Endothelial cell (in vitro differentiated cells): Measurements from ENCODE around the gene HAVCR1. TPM values are rescaled to one million over a fixed set of nuclear protein-coding genes. Genes with fewer than 3 reads are reported as not detected.

Experiments
- DNase-seq: peaks from one replicate; pipeline ENCODE4 v3.0.0; 2021; ENCODE audit warnings: low spot score
- H3K27ac Mint-ChIP-seq: one replicate; pipeline ENCODE4 v1.8.0; 2021; ENCODE audit warnings: mixed read lengths, inconsistent platforms; ENCODE audit not compliant: unreplicated experiment
- H3K27me3 Mint-ChIP-seq: one replicate; pipeline ENCODE4 v1.8.0; 2021; ENCODE audit warnings: mild to moderate bottlenecking, moderate library complexity, mixed read lengths, inconsistent platforms; ENCODE audit not compliant: unreplicated experiment
- H3K36me3 Mint-ChIP-seq: one replicate; pipeline ENCODE4 v1.8.0; 2021; ENCODE audit warnings: mild to moderate bottlenecking, low read depth, mixed read lengths, inconsistent platforms; ENCODE audit not compliant: unreplicated experiment
- H3K4me1 Mint-ChIP-seq: one replicate; pipeline ENCODE4 v1.8.0; 2021; ENCODE audit warnings: mild to moderate bottlenecking, mixed read lengths, inconsistent platforms; ENCODE audit not compliant: unreplicated experiment
- H3K4me3 Mint-ChIP-seq: one replicate; pipeline ENCODE4 v1.8.0; 2021; ENCODE audit warnings: mild to moderate bottlenecking, mixed read lengths, inconsistent platforms; ENCODE audit not compliant: unreplicated experiment
- H3K9me3 Mint-ChIP-seq: one replicate; pipeline ENCODE4 v1.8.0; 2021; ENCODE audit warnings: mixed read lengths, inconsistent platforms; ENCODE audit not compliant: unreplicated experiment
- CTCF ChIP-seq: fragments of 200-600 bp; sonication (generic); IDR thresholded peaks from one replicate; pipeline ENCODE4 v1.5.0; 2021; ENCODE audit warnings: antibody characterized with exemption; ENCODE audit not compliant: unreplicated experiment
- total RNA-seq: library from RNA; stranded (reverse); fragmentation: NEBNext Ultra II Directional; extraction: Animal tissue kit (Norgen Biotek cat#: 25700); gene quantifications from one replicate; pipeline ENCODE4 v1.2.1, GENCODE V29; 2021; ENCODE audit not compliant: unreplicated experiment

Gene HAVCR1
- total RNA-seq, 1 donor from 2014 or later, result not detected

GRCh38 chr5:157072508-157072907, 13.6 kb upstream of the HAVCR1 start:
- Mint-ChIP-seq H3K4me1 (no peaks in the 10 kb centered on the region), H3K36me3 (no peaks in the 10 kb centered on the region), H3K4me3 (no peak overlapping the region), H3K27me3 (peaks cover 1% of the 10 kb centered on the region), H3K27ac (no peak overlapping the region), H3K9me3 (no peaks in the 10 kb centered on the region)
- no peak for TF ChIP-seq CTCF
- no peak for DNase-seq

- no peaks in the 10 kb centered on the region for H3K27me3 Mint-ChIP-seq
- no peak for TF ChIP-seq CTCF
- H3K4me1 Mint-ChIP-seq, result no peaks in the 10 kb centered on the region
Measured at GRCh38 chr5:157069949-157070348, 11.0 kb upstream of the HAVCR1 start.

GRCh38 chr5:157068785-157069184, 9.9 kb upstream of the HAVCR1 start:
- Mint-ChIP-seq H3K36me3 (no peaks in the 10 kb centered on the region), H3K4me1 (peaks cover 6% of the 10 kb centered on the region), H3K27me3 (peaks cover 2% of the 10 kb centered on the region), H3K9me3 (peaks cover 1% of the 10 kb centered on the region), H3K27ac (no peak overlapping the region), H3K4me3 (no peak overlapping the region)
- TF ChIP-seq CTCF, result no peak
- no peak for DNase-seq

More at GRCh38 chr5:157069949-157070348, 11.0 kb upstream of the HAVCR1 start:
- no peaks in the 10 kb centered on the region for H3K9me3 Mint-ChIP-seq
- H3K4me3 Mint-ChIP-seq, result no peak overlapping the region
- no peak for DNase-seq
- H3K36me3 Mint-ChIP-seq, result no peaks in the 10 kb centered on the region
- no peak overlapping the region for H3K27ac Mint-ChIP-seq

- Mint-ChIP-seq H3K9me3 (peaks cover 4% of the 10 kb centered on the region), H3K27me3 (peaks cover 2% of the 10 kb centered on the region), H3K4me1 (peaks cover 8% of the 10 kb centered on the region), H3K36me3 (no peaks in the 10 kb centered on the region), H3K27ac (no peak overlapping the region), H3K4me3 (no peak overlapping the region)
- TF ChIP-seq CTCF, result no peak
- DNase-seq, result no peak
Measured at GRCh38 chr5:157068339-157068738, 9.4 kb upstream of the HAVCR1 start.

- H3K27ac Mint-ChIP-seq, result no peak overlapping the region
- H3K4me3 Mint-ChIP-seq, result no peak overlapping the region
- no peaks in the 10 kb centered on the region for H3K36me3 Mint-ChIP-seq
- no peak for DNase-seq
- peaks cover 4% of the 10 kb centered on the region for H3K9me3 Mint-ChIP-seq
- peaks cover 4% of the 10 kb centered on the region for H3K27me3 Mint-ChIP-seq
- TF ChIP-seq CTCF, result no peak
- H3K4me1 Mint-ChIP-seq, result peaks cover 8% of the 10 kb centered on the region
Measured at GRCh38 chr5:157067005-157067404, 8.1 kb upstream of the HAVCR1 start.
